ENCODE measurements around the gene CCDC6. TPM values are rescaled to one million over a fixed set of nuclear protein-coding genes. Genes with fewer than 3 reads are reported as not detected.
"Not testable (repeated sequence)": the region's sequence is repeated elsewhere in the genome, so short reads cannot be mapped to it uniquely, and the experiment has no call there.

CCDC6 gene
- total RNA-seq, 1 experiment from 2014 or later = 22.0 TPM

GRCh38 chr10:59744156-59744555 lies 162.2 kb downstream of the CCDC6 start:
- H3K36me3 ChIP-seq (replicated peaks; ENCODE audit: control insufficient read depth, insufficient read depth, low read length); DNase-seq; H3K4me3 ChIP-seq (ENCODE audit: insufficient read depth, low read depth, low read length); H3K27me3 ChIP-seq (ENCODE audit: control insufficient read depth, insufficient read depth, low read length): not testable (repeated sequence)

- Histone ChIP-seq H3K27me3 (ENCODE audit: control insufficient read depth, insufficient read depth, low read length) (no peaks in the 10 kb centered on the region), H3K4me3 (ENCODE audit: insufficient read depth, low read depth, low read length) (no peak overlapping the region), H3K36me3 (replicated peaks; ENCODE audit: control insufficient read depth, insufficient read depth, low read length) (no peaks in the 10 kb centered on the region)
- no peak for DNase-seq
Measured at GRCh38 chr10:59741583-59741982, 164.8 kb downstream of the CCDC6 start.

- Histone ChIP-seq H3K36me3 (replicated peaks; ENCODE audit: control insufficient read depth, insufficient read depth, low read length) (no peaks in the 10 kb centered on the region), H3K4me3 (ENCODE audit: insufficient read depth, low read depth, low read length) (no peak overlapping the region), H3K27me3 (ENCODE audit: control insufficient read depth, insufficient read depth, low read length) (no peaks in the 10 kb centered on the region)
- no peak for DNase-seq
Measured at GRCh38 chr10:59741048-59741447, 165.3 kb downstream of the CCDC6 start.

Other genes starting within 250 kb of the CCDC6 start
- gene SLC16A9, start 196.7 kb downstream of the CCDC6 start, total RNA-seq (2014; rRNA removed; shearing (Covaris generic)) = 4.1 and 5.7 TPM in 2 replicates
- not detected in 2 replicates for gene MRLN, start 153.1 kb downstream of the CCDC6 start, total RNA-seq (2014; rRNA removed; shearing (Covaris generic))

All from H7 (cell line).